ENCODE measurements around the gene OGFR.

- TF ChIP-seq, protein P1, sequence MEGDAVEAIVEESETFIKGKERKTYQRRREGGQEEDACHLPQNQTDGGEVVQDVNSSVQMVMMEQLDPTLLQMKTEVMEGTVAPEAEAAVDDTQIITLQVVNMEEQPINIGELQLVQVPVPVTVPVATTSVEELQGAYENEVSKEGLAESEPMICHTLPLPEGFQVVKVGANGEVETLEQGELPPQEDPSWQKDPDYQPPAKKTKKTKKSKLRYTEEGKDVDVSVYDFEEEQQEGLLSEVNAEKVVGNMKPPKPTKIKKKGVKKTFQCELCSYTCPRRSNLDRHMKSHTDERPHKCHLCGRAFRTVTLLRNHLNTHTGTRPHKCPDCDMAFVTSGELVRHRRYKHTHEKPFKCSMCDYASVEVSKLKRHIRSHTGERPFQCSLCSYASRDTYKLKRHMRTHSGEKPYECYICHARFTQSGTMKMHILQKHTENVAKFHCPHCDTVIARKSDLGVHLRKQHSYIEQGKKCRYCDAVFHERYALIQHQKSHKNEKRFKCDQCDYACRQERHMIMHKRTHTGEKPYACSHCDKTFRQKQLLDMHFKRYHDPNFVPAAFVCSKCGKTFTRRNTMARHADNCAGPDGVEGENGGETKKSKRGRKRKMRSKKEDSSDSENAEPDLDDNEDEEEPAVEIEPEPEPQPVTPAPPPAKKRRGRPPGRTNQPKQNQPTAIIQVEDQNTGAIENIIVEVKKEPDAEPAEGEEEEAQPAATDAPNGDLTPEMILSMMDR (IDR thresholded peaks at IDR 0.05), result no peak
- TF ChIP-seq POLR2A (IDR thresholded peaks at IDR 0.05), result no peak
Measured at GRCh38 chr20:62845416-62846160, 41.0 kb downstream of the OGFR start.

Measured in prostate gland (tissue), 2 donors.